ENCODE measurements around the gene UTS2B. TPM values are rescaled to one million over a fixed set of nuclear protein-coding genes. Genes with fewer than 3 reads are reported as not detected.
A peak's percentile ranks its signal among the peaks of the same experiment; 100 is the strongest.
"Not testable (repeated sequence)": the region's sequence is repeated elsewhere in the genome, so short reads cannot be mapped to it uniquely, and the experiment has no call there.

The UTS2B gene
- polyA plus RNA-seq, 1 donor from 2014 or later: 4.2 TPM

DNA sequence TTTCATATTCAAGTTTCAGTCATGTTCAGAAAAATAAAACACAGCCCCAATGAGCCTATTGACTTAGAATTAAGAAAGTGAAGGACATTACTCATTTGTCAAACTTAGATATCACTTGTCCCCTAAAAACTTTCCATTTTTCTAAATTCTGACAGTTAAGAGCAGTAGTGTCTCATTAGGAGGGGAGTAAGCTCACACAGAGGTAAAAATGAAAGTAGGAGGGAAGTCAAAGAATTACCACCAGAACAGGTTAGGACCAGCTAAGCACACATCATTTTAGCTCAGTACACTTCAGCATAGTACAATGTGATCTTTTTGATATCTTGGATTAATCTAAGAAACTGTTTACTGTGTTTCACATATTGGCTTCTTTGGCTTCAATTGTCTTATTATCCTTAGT lies 67.0 kb downstream of the UTS2B start:
- peaks cover 38 to 53% (median 41%) of the 10 kb centered on the region in 3 donors for H3K4me1 Mint-ChIP-seq
- H3K36me3 Mint-ChIP-seq: peaks cover 4% of the 10 kb centered on the region
- H3K9me3 Mint-ChIP-seq: peaks cover 0 to 7% (median 0%) of the 10 kb centered on the region in 3 donors
- peak overlapping the region; percentile 0 to 42 (median 13) for H3K27ac Mint-ChIP-seq
- H3K27me3 Mint-ChIP-seq: no peaks in the 10 kb centered on the region
- H3K4me3 Mint-ChIP-seq: peak overlapping the region; percentile 46 to 93 (median 64)

DNA sequence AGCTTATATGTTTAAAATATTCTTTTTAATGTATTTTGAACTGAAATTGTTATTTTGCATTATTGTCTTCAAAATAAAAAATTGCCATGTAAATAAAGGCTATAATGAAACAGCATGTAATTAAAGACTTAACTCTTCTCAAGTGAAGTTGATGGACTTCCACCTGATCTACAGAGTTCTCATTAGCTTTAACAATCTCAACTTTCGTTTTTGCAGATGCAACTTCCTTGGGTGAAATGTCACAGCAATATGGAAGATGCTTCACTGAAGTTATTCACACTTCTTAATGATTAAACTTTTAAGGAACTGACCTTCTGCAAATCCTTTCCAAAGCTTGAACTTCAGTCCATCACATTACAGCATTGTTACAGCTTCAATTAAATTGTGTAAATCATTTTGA lies 67.7 kb downstream of the UTS2B start:
- H3K27ac Mint-ChIP-seq: no peak overlapping the region
- H3K4me1 Mint-ChIP-seq: peaks cover 36 to 54% (median 42%) of the 10 kb centered on the region in 3 donors
- peak overlapping the region in 2 of 4 donors; percentile 45 to 59 for H3K4me3 Mint-ChIP-seq

DNA sequence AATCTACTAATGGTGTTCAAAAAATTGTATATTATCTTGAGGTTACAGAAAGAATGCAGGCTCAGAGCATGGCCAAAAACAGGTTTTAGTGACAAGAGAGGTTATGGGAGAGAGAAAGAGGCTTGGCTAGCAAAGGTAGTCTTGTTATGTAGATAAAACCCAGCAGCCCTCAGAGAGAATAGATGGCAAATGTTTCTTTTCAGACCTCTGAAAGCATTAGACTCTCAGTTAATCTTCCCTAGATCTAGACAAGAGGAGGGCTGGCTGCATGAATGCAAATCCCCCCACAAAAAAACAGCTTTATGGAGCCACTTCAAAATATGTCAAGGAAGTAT lies 69.1 kb downstream of the UTS2B start:
- H3K27ac Mint-ChIP-seq: peak overlapping the region; percentile 65 to 84 (median 74)
- peaks cover 0 to 3% (median 0%) of the 10 kb centered on the region in 3 donors for H3K9me3 Mint-ChIP-seq

More for the DNA sequence above, 67.7 kb downstream of the UTS2B start:
- Mint-ChIP-seq H3K36me3 (peaks cover 4% of the 10 kb centered on the region), H3K9me3 (peaks cover 0 to 7% (median 0%) of the 10 kb centered on the region in 3 donors), H3K27me3 (no peaks in the 10 kb centered on the region)

DNA sequence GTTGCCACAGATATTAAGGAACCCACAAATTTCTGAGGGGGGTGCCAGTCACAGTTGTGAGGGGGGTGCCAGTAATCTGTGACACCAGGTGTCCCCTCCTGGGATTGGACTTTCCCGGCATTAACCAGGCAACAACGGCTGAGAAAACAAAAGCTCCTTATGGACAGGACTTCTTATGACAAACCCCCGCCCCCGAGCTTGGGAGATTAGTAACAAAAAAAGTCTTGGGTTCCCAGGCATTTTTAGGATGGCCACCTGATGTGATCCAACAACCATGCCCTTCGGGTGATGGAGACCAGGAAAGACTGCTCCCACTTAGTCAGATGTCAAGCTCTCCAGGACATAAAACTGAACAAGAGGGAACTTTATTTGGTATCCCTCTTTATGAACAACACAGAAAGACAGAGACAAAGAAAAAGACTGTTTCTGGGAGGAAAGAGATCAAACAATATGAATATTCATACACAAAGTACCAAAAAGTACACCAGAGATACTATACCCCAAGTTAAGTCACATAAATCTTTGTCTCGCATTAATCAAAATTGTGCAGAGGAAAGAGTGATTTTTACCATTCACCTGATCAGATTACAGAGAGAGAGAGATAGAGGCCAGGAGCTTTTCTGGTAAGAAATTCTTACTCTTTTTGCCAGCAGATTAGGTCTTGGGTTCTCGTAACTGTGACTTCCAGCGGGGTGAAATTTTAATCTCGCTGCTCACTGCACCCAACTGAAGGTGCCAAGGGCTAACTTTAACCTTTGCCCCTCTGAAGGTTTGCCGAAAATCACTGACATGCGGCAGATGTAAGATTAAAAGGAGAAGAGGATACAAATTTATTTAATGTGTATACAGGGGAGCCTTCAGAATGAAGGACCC lies 69.7 kb downstream of the UTS2B start:
- peak overlapping the region in 3 of 4 donors; percentile 34 to 81 (median 50) for H3K4me3 Mint-ChIP-seq
- H3K4me1 Mint-ChIP-seq: peaks cover 28 to 45% (median 41%) of the 10 kb centered on the region in 3 donors
- peaks cover 0 to 3% (median 0%) of the 10 kb centered on the region in 3 donors for H3K9me3 Mint-ChIP-seq
- no peaks in the 10 kb centered on the region for H3K27me3 Mint-ChIP-seq
- H3K36me3 Mint-ChIP-seq: peaks cover 4% of the 10 kb centered on the region
- H3K27ac Mint-ChIP-seq: peak overlapping the region; percentile 65 to 84 (median 74)

More for the DNA sequence above, 69.1 kb downstream of the UTS2B start:
- H3K27me3 Mint-ChIP-seq: no peaks in the 10 kb centered on the region
- peaks cover 4% of the 10 kb centered on the region for H3K36me3 Mint-ChIP-seq
- peak overlapping the region in 2 of 4 donors; percentile 50 to 76 for H3K4me3 Mint-ChIP-seq
- peaks cover 27 to 43% (median 37%) of the 10 kb centered on the region in 3 donors for H3K4me1 Mint-ChIP-seq

DNA sequence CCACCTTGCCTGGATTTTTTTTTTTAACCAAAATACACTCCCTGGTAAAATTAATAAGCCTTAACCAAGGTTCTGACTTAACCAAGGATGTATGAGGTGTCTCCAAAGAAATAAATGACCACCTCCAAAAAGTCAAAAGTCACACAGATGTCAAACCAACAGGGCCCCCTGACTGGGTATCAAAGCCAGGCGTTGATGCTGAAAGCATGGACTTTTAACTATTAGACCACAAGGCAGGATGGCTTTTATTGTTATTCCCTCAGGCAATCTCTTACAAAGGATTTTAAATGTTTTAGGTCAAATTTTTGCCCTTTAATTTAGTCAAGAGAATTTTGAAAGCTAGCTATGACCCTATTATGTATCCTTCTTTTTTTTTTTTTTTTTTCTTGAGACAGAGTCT lies 70.8 kb downstream of the UTS2B start:
- Mint-ChIP-seq H3K27me3 (no peaks in the 10 kb centered on the region), H3K27ac (peak overlapping the region; percentile 66 to 96 (median 92))

DNA sequence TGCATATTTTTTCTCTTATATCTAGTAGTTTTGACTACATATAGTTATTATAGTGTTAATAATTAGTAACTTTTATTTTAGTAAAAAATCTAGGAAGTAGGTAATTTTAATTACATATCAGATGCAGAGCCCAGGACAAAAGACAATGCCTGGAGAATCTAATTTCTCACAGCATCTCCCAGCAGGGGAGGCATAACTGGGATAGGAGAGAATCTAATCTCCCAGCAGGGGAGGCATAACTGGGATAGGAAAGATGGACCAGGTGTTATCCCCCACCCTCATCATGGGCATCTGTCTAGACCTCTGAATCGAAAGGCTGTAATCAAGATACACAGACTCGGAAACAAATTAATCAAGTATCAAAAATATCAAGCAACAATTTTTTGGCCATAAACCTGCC lies 73.0 kb downstream of the UTS2B start:
- Mint-ChIP-seq H3K4me3 (peak overlapping the region in 1 of 4 donors; percentile 53), H3K9me3 (peaks cover 0 to 3% (median 0%) of the 10 kb centered on the region in 3 donors), H3K27ac (peak overlapping the region in 1 of 3 donors; percentile 63), H3K27me3 (no peaks in the 10 kb centered on the region), H3K36me3 (peaks cover 4% of the 10 kb centered on the region), H3K4me1 (peaks cover 52 to 64% (median 59%) of the 10 kb centered on the region in 3 donors)

More for the DNA sequence above, 70.8 kb downstream of the UTS2B start:
- Mint-ChIP-seq H3K36me3 (peaks cover 4% of the 10 kb centered on the region), H3K4me1 (peaks cover 40 to 52% (median 51%) of the 10 kb centered on the region in 3 donors), H3K4me3 (peak overlapping the region in 2 of 4 donors; percentile 73 to 88), H3K9me3 (peaks cover 0 to 3% (median 0%) of the 10 kb centered on the region in 3 donors)

DNA sequence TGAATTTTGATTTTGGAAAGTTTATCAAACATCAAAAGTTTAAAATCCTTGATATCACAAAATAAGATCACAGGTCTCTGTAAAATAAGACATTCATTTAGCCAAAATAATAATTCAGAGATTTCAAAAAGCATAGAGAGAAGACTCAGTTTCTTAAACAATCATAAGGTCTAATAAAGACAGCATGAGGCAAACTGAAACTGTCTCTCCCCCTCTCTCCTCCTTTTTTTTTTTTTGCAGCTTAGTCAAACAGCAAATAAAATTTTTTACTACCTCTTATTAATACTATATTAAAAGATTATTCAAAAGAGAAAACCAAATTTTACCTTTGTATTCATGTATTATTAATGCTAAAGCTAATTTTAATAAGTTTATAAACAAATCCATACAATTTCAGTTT lies 73.9 kb downstream of the UTS2B start:
- Mint-ChIP-seq H3K4me3 (peak overlapping the region in 2 of 4 donors; percentile 63 to 82), H3K9me3 (peaks cover 0 to 3% (median 0%) of the 10 kb centered on the region in 3 donors), H3K27me3 (no peaks in the 10 kb centered on the region), H3K27ac (peak overlapping the region in 2 of 3 donors; percentile 63 to 71), H3K4me1 (peaks cover 57 to 70% (median 58%) of the 10 kb centered on the region in 3 donors), H3K36me3 (peaks cover 4% of the 10 kb centered on the region)

DNA sequence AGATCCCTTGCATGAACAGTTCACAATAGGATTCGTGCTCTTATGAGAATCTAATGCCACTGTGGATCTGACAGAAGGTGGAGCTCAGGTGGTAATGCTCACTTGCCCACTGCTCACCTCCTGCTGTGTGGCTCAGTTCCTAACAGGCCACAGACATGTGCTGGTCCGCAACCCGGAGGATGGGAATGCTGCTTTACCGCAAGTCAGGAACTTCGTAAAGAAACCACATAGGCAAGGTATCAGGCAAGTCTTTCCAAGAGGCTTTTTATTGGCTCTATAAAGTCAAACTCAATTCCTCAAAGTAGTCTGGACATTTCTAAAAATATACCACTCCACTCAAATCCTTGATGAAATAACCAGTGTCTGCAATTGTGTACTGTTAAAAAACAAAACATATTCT lies 75.2 kb downstream of the UTS2B start:
- Mint-ChIP-seq H3K4me3 (peak overlapping the region; percentile 31 to 86 (median 80)), H3K9me3 (peaks cover 0 to 3% (median 0%) of the 10 kb centered on the region in 3 donors), H3K36me3 (peaks cover 3% of the 10 kb centered on the region), H3K27me3 (no peaks in the 10 kb centered on the region), H3K27ac (peak overlapping the region; percentile 71 to 91 (median 86)), H3K4me1 (peaks cover 48 to 70% (median 52%) of the 10 kb centered on the region in 3 donors)

DNA sequence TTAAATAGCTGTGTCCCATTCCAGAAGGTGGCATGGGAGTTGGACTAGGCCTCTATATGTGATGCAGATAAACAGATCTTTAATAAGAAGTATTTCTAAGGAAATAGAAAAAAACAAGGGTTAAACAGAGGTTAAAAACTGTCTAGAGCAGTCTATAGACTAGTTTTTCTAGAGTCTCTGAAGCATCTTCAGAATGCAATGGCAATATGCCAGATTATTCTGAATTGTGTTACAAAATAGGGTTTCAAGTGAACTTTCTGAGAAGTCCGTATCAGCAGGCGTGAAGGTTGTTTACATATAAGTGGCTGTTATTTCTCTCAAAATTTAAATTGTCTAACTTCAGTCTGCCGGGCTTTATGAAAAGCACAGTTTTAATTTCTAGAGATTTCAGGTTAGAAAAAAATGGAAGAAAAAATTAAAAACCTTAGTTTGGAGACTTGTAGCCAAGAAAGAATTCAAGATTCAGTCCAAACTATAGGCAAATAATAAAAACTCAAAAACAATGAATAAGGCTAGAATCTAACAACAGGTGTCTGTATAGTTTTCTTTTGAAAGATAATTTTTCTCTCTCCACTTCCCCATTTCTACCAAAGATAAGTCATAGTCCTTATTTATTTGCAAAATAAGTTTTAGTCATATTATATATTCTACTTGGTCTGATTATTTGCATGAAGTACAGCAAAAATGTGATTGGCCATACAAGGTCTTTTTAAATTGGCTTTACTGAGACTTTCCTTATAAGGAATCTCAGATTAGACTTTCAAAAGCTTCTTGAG lies 76.0 kb downstream of the UTS2B start:
- H3K27ac Mint-ChIP-seq: peak overlapping the region; percentile 71 to 91 (median 86)
- peaks cover 0 to 3% (median 0%) of the 10 kb centered on the region in 3 donors for H3K9me3 Mint-ChIP-seq
- peaks cover 3% of the 10 kb centered on the region for H3K36me3 Mint-ChIP-seq
- peak overlapping the region in 3 of 4 donors; percentile 77 to 90 (median 86) for H3K4me3 Mint-ChIP-seq
- H3K27me3 Mint-ChIP-seq: no peaks in the 10 kb centered on the region
- peaks cover 52 to 72% (median 53%) of the 10 kb centered on the region in 3 donors for H3K4me1 Mint-ChIP-seq

DNA sequence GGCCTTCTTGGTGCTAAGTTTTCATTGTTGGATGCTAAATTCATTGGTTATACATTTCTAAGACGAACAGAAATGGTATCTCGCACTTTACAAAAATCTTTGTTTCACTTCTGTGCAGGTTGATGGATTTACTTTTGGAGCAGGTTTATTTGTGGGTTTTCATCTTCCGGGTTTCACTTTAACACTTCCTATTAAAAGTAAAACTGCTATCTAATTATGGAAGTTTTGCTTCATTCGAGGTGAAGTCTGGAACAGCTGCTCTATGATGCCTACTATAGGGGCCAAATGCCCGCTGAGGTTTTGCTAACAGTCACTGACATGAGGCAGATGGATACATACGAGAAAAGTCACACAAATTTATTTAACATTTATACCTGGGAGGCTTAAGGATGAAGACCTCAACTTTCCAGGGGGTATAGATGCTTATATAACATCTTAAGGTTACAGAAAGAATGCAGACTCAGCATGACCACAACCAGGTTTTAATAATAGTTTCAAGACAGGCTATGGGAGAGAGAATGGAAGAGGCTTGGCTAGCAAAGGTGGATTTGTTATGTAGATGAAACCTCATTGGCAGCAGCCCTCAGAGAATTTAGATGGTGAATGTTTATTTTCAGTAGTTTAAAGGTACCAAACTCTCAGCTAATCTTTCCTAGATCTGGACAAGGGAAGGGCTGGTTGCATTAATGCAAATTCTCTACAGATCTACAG lies 77.1 kb downstream of the UTS2B start:
- peak overlapping the region; percentile 86 to 93 (median 91) for H3K27ac Mint-ChIP-seq
- peaks cover 46 to 66% (median 48%) of the 10 kb centered on the region in 3 donors for H3K4me1 Mint-ChIP-seq
- no peaks in the 10 kb centered on the region for H3K9me3 Mint-ChIP-seq

DNA sequence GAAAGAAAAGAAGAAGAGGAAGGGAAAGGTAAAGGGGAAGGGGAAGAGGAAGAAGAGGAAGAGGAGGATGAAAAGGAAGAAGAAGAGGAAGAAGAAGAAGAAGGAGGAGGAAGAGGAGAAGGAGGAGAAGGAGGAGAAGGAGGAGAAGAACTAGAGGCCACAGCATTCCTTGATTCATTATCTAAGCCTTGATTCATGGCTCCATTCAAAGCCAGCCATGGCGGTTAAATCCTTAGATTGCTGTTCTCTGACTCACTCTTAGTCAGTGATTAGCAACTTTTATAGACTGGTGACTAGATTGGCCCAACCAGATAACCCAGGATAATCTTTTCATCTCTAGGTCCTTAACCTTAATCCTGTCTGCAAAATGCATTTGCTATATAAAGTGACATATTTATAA lies 83.7 kb downstream of the UTS2B start:
- H3K9me3 Mint-ChIP-seq: peaks cover 0 to 4% (median 0%) of the 10 kb centered on the region in 3 donors
- H3K4me3 Mint-ChIP-seq: peak overlapping the region in 2 of 4 donors; percentile 63 to 85
- H3K27ac Mint-ChIP-seq: peak overlapping the region; percentile 85 to 95 (median 94)
- no peaks in the 10 kb centered on the region for H3K27me3 Mint-ChIP-seq
- peaks cover 22 to 36% (median 25%) of the 10 kb centered on the region in 3 donors for H3K4me1 Mint-ChIP-seq
- H3K36me3 Mint-ChIP-seq: peaks cover 3% of the 10 kb centered on the region

More for the DNA sequence above, 77.1 kb downstream of the UTS2B start:
- Mint-ChIP-seq H3K27me3 (no peaks in the 10 kb centered on the region), H3K36me3 (no peaks in the 10 kb centered on the region), H3K4me3 (peak overlapping the region; percentile 69 to 90 (median 73))

DNA sequence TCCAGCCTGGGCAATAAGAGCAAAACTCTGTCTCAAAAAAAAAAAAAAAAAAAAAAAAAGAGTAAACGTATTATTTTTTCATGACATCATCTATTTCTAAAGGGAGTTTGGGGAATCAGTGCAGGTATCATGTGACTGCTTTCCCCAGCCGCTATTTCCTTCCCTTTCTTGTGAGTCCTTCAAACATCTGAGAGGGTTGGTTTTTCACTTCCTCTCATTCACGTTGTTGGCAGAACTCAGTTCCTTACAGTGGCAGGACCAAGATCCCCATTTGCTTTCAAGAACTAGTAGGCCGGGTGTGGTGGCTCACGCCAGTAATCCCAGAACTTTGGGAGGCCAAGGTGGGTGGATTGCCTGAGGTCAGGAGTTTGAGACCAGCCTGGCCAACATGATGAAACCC lies 84.3 kb downstream of the UTS2B start:
- H3K9me3 Mint-ChIP-seq, H3K27me3 Mint-ChIP-seq, H3K36me3 Mint-ChIP-seq: not testable (repeated sequence)
- peak overlapping the region; percentile 85 to 95 (median 94) for H3K27ac Mint-ChIP-seq
- H3K4me3 Mint-ChIP-seq: peak overlapping the region in 3 of 4 donors; percentile 56 to 85 (median 63)
- H3K4me1 Mint-ChIP-seq: peaks cover 20 to 31% (median 22%) of the 10 kb centered on the region in 3 donors

DNA sequence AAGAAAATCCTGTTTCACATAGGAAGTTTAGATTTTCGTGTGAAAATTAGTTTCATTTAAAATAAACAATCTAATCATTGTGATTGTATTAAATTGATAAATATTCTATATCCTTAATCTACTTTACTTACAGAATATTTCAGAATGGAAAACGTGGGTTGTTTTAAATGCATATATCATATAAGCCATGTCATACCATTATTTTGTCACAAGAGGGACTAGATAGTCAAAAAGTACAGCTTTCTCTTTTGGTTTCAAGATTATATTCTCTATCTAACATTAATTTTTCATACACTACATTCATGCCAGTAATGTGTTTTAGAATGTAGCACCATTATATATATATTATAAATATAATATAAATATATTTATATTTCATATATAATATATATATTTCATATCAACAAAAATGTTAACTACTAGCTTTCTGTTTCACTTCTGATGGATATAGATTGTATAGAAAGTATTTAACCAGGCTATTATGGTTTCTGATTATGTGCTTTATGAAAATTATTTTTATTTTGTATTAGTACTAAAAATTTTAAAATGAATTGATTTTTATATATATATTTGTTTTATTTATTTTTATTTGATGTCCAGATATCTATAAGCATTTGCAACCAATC lies 86.0 kb downstream of the UTS2B start:
- peaks cover 16 to 27% (median 26%) of the 10 kb centered on the region in 3 donors for H3K4me1 Mint-ChIP-seq
- H3K9me3 Mint-ChIP-seq: peaks cover 0 to 4% (median 0%) of the 10 kb centered on the region in 3 donors
- peak overlapping the region in 1 of 4 donors; percentile 13 for H3K4me3 Mint-ChIP-seq
- H3K27ac Mint-ChIP-seq: peak overlapping the region in 1 of 3 donors; percentile 85
- H3K36me3 Mint-ChIP-seq: peaks cover 3% of the 10 kb centered on the region
- no peaks in the 10 kb centered on the region for H3K27me3 Mint-ChIP-seq
